ENCODE data around the gene KCNQ2.

Gene KCNQ2

DNA sequence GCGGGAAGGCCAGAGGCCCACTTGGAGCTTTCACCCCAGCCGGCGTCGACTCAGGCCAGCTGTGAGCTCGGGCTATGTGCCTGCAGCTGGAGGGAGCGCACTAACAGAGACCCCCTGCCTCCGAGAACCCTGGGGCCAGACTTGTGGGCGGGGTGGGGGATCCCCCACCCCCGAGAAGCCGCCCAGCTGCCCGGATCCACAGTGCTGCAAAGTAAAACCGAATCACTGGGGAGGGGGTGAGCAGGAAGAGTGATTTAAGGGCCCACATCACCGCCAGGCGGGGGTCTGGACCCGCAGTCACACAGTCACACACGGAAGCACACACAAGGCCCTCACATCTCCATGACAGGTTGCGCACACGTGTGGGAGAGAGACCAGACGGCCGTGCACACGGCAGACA, 48.7 kb downstream of the KCNQ2 start:
- no peaks in the 10 kb centered on the region for H3K9me3 ChIP-seq (ENCODE audit: low read length)
- no peaks in the 10 kb centered on the region for H3K4me1 ChIP-seq (ENCODE audit: insufficient read depth, low read length)
- no peaks in the 10 kb centered on the region for H3K36me3 ChIP-seq (ENCODE audit: insufficient read depth, low read length)
- no peak overlapping the region for H3K4me3 ChIP-seq (ENCODE audit: low read depth in 1 of 2, low read length in 2 of 2)
- no peak overlapping the region for H3K27ac ChIP-seq (ENCODE audit: low read depth, low read length)
- H3K27me3 ChIP-seq (ENCODE audit: control insufficient read depth in 1 of 2, insufficient read depth in 2 of 2, low read length in 2 of 2), result peaks cover 0 to 16% of the 10 kb centered on the region in 2 donors
- no peak overlapping the region for H3K9ac ChIP-seq (ENCODE audit: low read length)

DNA sequence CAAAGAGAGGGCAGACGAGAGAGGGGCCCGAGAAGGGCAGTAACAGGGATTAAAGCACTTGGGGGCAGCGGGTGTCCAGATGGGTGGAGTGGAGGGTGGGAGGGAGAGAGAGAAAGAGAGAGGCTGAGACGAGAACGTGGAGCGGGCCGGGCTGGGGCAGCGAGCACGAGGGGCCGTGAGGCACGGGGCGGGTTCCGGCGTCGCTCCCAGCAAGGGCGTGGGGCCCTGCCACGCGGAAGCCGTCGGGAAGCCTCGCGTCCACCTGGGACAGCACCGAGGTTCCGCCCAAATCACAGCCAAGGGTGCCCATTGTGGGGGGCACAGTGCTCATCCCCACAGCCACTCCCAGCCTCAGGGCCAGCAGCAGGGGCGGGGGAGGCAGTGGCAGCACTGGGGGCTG, 49.8 kb downstream of the KCNQ2 start:
- Histone ChIP-seq H3K4me1 (ENCODE audit: insufficient read depth, low read length) (no peaks in the 10 kb centered on the region), H3K9ac (ENCODE audit: low read length) (no peak overlapping the region), H3K4me3 (ENCODE audit: low read depth in 1 of 2, low read length in 2 of 2) (no peak overlapping the region), H3K9me3 (ENCODE audit: low read length) (no peaks in the 10 kb centered on the region), H3K36me3 (ENCODE audit: insufficient read depth, low read length) (no peaks in the 10 kb centered on the region), H3K27me3 (ENCODE audit: control insufficient read depth in 1 of 2, insufficient read depth in 2 of 2, low read length in 2 of 2) (peaks cover 0 to 17% of the 10 kb centered on the region in 2 donors), H3K27ac (ENCODE audit: low read depth, low read length) (no peak overlapping the region)

DNA sequence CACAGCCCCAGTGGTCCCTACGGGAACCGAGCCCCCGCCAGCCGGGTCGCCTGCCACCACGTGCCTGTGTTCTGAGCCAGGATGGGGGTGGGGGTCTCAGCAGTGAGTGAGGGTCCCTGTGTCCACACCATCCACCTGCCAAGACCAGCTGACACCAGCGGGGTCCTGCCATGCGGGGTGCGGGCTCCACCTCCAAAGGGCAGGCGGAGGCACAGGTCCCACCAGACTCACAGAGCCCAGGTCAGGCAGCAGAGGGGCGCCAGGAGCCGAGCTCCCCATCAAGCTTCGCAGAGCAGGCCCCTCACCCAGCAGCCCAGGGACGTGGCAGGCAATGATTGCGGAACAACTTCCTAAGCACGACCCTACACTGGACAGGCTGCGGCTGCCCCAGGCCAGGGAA, 50.5 kb downstream of the KCNQ2 start:
- peaks cover 0 to 17% of the 10 kb centered on the region in 2 donors for H3K27me3 ChIP-seq (ENCODE audit: control insufficient read depth in 1 of 2, insufficient read depth in 2 of 2, low read length in 2 of 2)
- no peaks in the 10 kb centered on the region for H3K36me3 ChIP-seq (ENCODE audit: insufficient read depth, low read length)
- no peaks in the 10 kb centered on the region for H3K9me3 ChIP-seq (ENCODE audit: low read length)
- no peak overlapping the region for H3K9ac ChIP-seq (ENCODE audit: low read length)
- no peak overlapping the region for H3K4me3 ChIP-seq (ENCODE audit: low read depth in 1 of 2, low read length in 2 of 2)
- H3K27ac ChIP-seq (ENCODE audit: low read depth, low read length), result no peak overlapping the region
- H3K4me1 ChIP-seq (ENCODE audit: insufficient read depth, low read length), result no peaks in the 10 kb centered on the region

DNA sequence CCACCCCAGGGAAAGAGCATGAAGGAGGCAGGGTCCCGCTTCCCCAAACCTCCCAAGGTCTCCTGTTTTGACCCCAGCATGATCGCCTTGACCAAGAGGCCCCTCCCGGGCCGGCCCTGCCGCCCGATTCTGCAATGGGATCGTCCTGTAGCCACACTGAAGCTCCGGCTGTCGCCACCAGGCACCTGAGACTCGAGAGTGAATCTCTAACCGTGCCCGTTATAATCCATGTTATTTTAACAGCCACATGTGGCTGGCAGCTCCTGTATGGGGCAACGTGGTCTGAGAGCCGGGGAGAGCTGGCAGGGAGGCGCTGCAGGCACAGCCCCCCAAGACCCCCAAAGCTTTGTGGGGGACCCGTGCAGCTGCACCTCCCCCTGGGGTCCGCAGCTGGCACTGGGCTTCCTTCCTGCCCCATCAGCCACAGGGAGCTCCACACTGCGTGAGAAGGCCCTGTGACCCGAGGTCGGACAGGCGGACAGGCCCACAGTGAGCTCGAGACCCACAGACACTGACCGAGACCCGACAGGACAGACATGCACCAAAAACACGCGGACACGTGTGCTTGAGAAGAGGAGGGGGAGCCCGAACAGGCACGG, 51.3 kb downstream of the KCNQ2 start:
- H3K36me3 ChIP-seq (ENCODE audit: insufficient read depth, low read length), result no peaks in the 10 kb centered on the region
- no peaks in the 10 kb centered on the region for H3K9me3 ChIP-seq (ENCODE audit: low read length)
- no peak overlapping the region for H3K27ac ChIP-seq (ENCODE audit: low read depth, low read length)
- no peak overlapping the region for H3K4me3 ChIP-seq (ENCODE audit: low read depth in 1 of 2, low read length in 2 of 2)
- H3K27me3 ChIP-seq (ENCODE audit: control insufficient read depth in 1 of 2, insufficient read depth in 2 of 2, low read length in 2 of 2), result peaks cover 0 to 21% of the 10 kb centered on the region in 2 donors
- no peaks in the 10 kb centered on the region for H3K4me1 ChIP-seq (ENCODE audit: insufficient read depth, low read length)
- no peak overlapping the region for H3K9ac ChIP-seq (ENCODE audit: low read length)

DNA sequence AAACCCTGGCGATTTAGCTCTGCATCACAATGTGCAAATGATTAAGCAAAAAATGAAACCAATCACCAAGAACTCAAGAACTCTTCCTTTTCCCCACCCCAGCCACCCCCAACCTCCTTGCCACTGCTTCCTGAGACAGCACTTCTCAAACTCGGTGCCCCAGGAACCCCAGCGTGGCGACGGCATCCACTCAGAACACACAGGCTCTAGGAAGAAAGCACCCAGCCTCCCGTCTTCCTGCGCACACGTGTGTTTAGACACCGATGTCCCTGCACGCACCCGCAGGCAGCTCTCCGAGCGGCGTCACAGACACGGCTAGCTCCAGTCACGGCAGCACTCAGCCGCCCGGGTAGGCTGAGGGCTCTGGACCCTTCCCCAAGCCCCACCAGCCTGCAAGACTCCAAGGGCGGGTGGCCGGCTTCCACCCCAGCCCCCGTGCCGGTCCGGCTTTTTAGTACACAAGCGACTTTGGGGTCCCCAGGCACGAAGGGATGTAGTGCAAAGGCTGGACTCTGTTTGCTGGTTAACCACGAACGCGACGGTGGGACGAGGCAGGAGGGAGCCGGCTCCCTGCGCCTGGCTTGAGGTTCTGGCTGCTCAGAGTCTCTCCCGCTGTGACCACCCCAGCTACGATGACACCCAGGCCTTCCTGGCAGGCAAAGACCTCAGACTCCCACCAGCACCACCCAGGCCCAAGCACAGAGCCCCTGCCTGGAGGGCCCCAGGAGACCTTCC, 51.9 kb downstream of the KCNQ2 start:
- H3K36me3 ChIP-seq (ENCODE audit: insufficient read depth, low read length), result no peaks in the 10 kb centered on the region
- no peak overlapping the region for H3K4me3 ChIP-seq (ENCODE audit: low read depth in 1 of 2, low read length in 2 of 2)
- peaks cover 0 to 27% of the 10 kb centered on the region in 2 donors for H3K27me3 ChIP-seq (ENCODE audit: control insufficient read depth in 1 of 2, insufficient read depth in 2 of 2, low read length in 2 of 2)
- no peaks in the 10 kb centered on the region for H3K9me3 ChIP-seq (ENCODE audit: low read length)
- H3K27ac ChIP-seq (ENCODE audit: low read depth, low read length), result no peak overlapping the region
- no peak overlapping the region for H3K9ac ChIP-seq (ENCODE audit: low read length)
- no peaks in the 10 kb centered on the region for H3K4me1 ChIP-seq (ENCODE audit: insufficient read depth, low read length)

DNA sequence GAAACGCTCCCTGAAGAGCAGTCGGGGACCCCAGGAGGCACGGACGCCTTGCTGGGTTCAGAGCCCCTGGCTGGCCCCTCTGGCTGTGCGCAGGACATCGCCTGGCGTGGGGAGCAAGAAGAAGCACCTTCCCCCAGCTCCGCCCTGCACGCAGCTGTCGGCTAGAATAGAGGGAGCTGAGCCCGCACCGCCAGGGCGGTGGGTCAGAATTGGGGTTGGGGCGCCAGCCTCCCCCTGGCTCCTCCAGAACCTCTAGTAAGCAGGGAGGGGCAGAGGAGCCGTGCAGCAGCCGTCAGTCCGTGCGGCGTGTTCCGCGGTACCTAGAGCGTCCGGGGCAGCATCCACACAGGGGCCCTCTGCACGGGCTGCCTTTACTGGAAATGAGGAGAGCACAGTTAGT, 53.2 kb downstream of the KCNQ2 start:
- no peak overlapping the region for H3K4me3 ChIP-seq (ENCODE audit: low read depth in 1 of 2, low read length in 2 of 2)
- H3K27me3 ChIP-seq (ENCODE audit: control insufficient read depth in 1 of 2, insufficient read depth in 2 of 2, low read length in 2 of 2), result peaks cover 0 to 27% of the 10 kb centered on the region in 2 donors
- no peak overlapping the region for H3K9ac ChIP-seq (ENCODE audit: low read length)
- H3K4me1 ChIP-seq (ENCODE audit: insufficient read depth, low read length), result no peaks in the 10 kb centered on the region
- no peak overlapping the region for H3K27ac ChIP-seq (ENCODE audit: low read depth, low read length)
- H3K9me3 ChIP-seq (ENCODE audit: low read length), result no peaks in the 10 kb centered on the region
- no peaks in the 10 kb centered on the region for H3K36me3 ChIP-seq (ENCODE audit: insufficient read depth, low read length)

DNA sequence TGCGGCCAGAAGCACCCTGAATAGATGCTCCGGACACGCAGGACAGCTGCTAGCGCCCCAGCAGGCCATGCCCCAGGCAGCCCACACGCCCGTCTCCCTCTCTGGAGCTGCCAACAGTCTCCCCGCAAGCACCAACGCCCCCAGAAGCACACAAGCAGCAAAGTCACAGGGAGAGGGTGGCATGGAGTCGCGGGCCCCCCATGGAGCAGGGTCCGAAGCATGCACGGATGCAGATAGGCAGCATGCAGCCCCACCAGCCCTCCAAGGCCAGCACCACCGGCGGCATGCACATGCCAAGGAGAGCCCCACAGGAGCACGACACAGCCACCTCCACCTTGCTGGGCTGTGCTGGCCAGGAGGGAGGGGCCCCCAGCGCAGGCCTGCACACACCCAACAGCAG, 53.8 kb downstream of the KCNQ2 start:
- Histone ChIP-seq H3K27me3 (ENCODE audit: control insufficient read depth in 1 of 2, insufficient read depth in 2 of 2, low read length in 2 of 2) (peaks cover 0 to 27% of the 10 kb centered on the region in 2 donors), H3K4me1 (ENCODE audit: insufficient read depth, low read length) (no peaks in the 10 kb centered on the region), H3K9me3 (ENCODE audit: low read length) (no peaks in the 10 kb centered on the region), H3K9ac (ENCODE audit: low read length) (no peak overlapping the region), H3K4me3 (ENCODE audit: low read depth in 1 of 2, low read length in 2 of 2) (no peak overlapping the region), H3K36me3 (ENCODE audit: insufficient read depth, low read length) (no peaks in the 10 kb centered on the region), H3K27ac (ENCODE audit: low read depth, low read length) (no peak overlapping the region)

DNA sequence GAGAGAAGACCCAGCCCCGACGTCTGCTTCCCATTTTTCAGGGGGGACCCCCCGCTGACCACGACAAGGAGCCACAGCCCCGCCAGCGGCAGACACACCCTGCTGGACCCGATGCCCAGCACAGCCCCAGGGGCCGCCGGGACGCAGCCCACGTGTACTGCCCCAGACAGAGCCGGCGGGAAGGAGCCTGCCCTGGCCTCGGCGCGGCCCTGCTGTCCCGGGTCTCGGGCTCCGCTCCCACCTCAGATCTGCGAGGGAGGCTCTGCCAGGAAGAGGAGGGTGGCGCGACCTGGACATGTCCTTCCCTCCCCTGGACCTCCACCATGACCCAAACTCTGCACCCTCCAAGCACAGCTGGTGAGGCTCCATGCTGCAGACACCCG, 54.7 kb downstream of the KCNQ2 start:
- Histone ChIP-seq H3K36me3 (ENCODE audit: insufficient read depth, low read length) (no peaks in the 10 kb centered on the region), H3K4me3 (ENCODE audit: low read depth in 1 of 2, low read length in 2 of 2) (no peak overlapping the region), H3K9ac (ENCODE audit: low read length) (no peak overlapping the region), H3K4me1 (ENCODE audit: insufficient read depth, low read length) (no peaks in the 10 kb centered on the region), H3K27me3 (ENCODE audit: control insufficient read depth in 1 of 2, insufficient read depth in 2 of 2, low read length in 2 of 2) (peaks cover 0 to 30% of the 10 kb centered on the region in 2 donors), H3K9me3 (ENCODE audit: low read length) (no peaks in the 10 kb centered on the region), H3K27ac (ENCODE audit: low read depth, low read length) (no peak overlapping the region)

DNA sequence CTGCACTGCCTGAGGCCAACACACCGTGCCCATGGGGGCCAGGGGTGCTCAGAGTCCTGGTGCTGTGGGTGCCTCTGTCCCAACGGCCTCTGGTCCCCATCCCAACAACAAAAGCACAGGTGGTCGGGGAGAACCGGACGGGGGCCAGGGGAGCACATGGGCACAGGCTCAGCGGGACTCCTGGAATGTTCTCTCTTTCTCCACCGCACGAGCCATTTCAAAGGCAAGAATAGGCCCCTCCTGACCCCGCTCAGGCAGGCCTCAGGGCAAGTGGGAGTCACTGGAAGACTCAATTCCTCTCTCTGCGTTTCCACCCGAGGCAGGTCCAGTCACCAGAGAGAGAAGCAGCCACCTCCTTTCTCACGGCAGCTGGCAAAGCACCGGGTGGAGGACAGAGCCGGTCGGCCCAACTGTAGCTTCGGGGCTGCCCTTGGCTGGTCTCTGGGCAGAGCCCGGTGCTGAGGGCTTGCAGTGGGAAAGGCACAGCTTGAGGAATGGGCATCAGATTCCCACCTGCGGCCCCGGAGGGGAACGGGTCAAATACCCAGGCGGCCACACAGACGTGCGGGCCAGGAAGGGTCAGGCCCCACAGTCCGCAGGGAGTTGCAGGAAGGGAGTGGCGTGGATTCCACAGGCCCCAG, 55.2 kb downstream of the KCNQ2 start:
- H3K9me3 ChIP-seq (ENCODE audit: low read length), result no peaks in the 10 kb centered on the region
- H3K27ac ChIP-seq (ENCODE audit: low read depth, low read length), result no peak overlapping the region
- H3K4me1 ChIP-seq (ENCODE audit: insufficient read depth, low read length), result no peaks in the 10 kb centered on the region
- peaks cover 0 to 32% of the 10 kb centered on the region in 2 donors for H3K27me3 ChIP-seq (ENCODE audit: control insufficient read depth in 1 of 2, insufficient read depth in 2 of 2, low read length in 2 of 2)
- no peak overlapping the region for H3K9ac ChIP-seq (ENCODE audit: low read length)
- no peaks in the 10 kb centered on the region for H3K36me3 ChIP-seq (ENCODE audit: insufficient read depth, low read length)
- H3K4me3 ChIP-seq (ENCODE audit: low read depth in 1 of 2, low read length in 2 of 2), result no peak overlapping the region

DNA sequence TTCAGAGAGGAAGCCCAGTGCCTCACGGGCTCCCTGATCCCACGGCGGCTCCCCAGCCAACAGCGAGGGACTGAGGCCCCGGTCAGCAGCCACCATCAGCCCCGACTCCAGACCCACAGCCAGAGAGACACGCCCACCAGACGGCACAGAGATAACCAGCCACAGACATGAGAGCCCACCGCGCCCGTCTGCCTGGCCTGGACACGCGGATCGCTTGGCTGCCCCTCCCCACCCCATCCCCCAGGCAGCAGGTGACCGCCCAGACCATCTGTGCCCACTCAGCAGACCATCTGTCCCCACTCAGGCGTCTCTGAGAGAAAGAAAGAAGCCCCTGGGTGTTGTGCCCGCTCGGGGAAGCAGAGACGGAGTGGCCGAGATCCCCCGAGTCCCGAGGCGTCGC, 55.8 kb downstream of the KCNQ2 start:
- Histone ChIP-seq H3K4me1 (ENCODE audit: insufficient read depth, low read length) (no peaks in the 10 kb centered on the region), H3K27ac (ENCODE audit: low read depth, low read length) (no peak overlapping the region), H3K4me3 (ENCODE audit: low read depth in 1 of 2, low read length in 2 of 2) (no peak overlapping the region), H3K27me3 (ENCODE audit: control insufficient read depth in 1 of 2, insufficient read depth in 2 of 2, low read length in 2 of 2) (peaks cover 0 to 30% of the 10 kb centered on the region in 2 donors), H3K9ac (ENCODE audit: low read length) (no peak overlapping the region), H3K36me3 (ENCODE audit: insufficient read depth, low read length) (no peaks in the 10 kb centered on the region), H3K9me3 (ENCODE audit: low read length) (no peaks in the 10 kb centered on the region)

DNA sequence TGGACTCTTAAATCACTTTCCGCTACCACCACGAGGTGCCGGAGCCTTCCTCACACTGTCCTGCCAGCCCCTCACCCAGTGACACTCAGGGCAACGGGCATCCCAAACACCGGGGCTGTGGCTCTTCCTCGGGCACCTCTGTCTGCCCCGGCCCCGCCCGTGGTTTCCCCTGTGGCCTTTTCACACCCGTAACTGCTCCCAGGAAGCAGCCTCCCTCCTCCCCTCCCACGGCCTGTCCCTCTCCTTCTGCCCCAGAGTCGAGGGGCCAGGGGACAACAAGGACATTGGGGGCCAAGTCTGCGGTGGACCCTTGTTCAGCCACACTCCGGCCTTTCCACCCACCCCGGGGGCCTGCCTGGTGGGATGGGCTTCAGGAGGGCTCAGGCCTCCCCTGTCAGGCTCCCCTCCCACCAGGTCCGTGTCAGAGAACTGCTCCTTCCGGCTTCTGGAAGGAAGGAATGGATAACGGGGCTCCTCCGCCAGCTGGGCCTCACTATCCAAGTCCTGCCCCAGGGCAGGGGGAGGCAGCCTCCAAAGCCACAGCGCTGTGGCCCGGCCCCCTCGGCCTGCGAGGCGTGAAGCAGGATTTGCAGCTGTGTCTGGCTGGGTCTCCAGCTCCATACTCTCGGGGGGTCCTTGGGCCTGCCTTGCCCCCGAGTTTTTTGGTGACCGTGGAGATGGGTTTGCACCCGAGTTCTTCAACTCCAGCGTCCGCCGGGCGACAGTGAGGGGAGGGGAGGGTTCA, 56.6 kb downstream of the KCNQ2 start:
- no peaks in the 10 kb centered on the region for H3K4me1 ChIP-seq (ENCODE audit: insufficient read depth, low read length)
- H3K27ac ChIP-seq (ENCODE audit: low read depth, low read length), result no peak overlapping the region
- no peaks in the 10 kb centered on the region for H3K9me3 ChIP-seq (ENCODE audit: low read length)
- no peaks in the 10 kb centered on the region for H3K36me3 ChIP-seq (ENCODE audit: insufficient read depth, low read length)
- no peak overlapping the region for H3K4me3 ChIP-seq (ENCODE audit: low read depth in 1 of 2, low read length in 2 of 2)
- H3K27me3 ChIP-seq (ENCODE audit: control insufficient read depth in 1 of 2, insufficient read depth in 2 of 2, low read length in 2 of 2), result peaks cover 0 to 27% of the 10 kb centered on the region in 2 donors
- no peak overlapping the region for H3K9ac ChIP-seq (ENCODE audit: low read length)
